ENCODE measurements around the gene OPA3. TPM values are rescaled to one million over a fixed set of nuclear protein-coding genes. Genes with fewer than 3 reads are reported as not detected.

OPA3 gene
- total RNA-seq, 1 donor from 2014 or later, result 14.4 TPM

- Mint-ChIP-seq H3K36me3 (ENCODE audit: insufficient read depth) (peaks cover 4% of the 10 kb centered on the region), H3K9me3 (ENCODE audit: low read depth) (no peaks in the 10 kb centered on the region), H3K4me1 (ENCODE audit: low read depth) (peaks cover 14% of the 10 kb centered on the region), H3K4me3 (ENCODE audit: low read depth) (peak overlapping the region; percentile 26), H3K27me3 (peaks cover 54% of the 10 kb centered on the region), H3K27ac (no peak overlapping the region)
- no peak for DNase-seq (ENCODE audit: low spot score, unreplicated experiment)
- no peak for TF ChIP-seq CTCF (IDR thresholded peaks at IDR 0.05; ENCODE audit: unreplicated experiment)
These were observed 86.8 kb downstream of the OPA3 start for GRCh38 chr19:45497791-45498190.

- Mint-ChIP-seq H3K4me3 (ENCODE audit: low read depth) (peak overlapping the region; percentile 66), H3K36me3 (ENCODE audit: insufficient read depth) (peaks cover 4% of the 10 kb centered on the region), H3K4me1 (ENCODE audit: low read depth) (peaks cover 16% of the 10 kb centered on the region), H3K27me3 (peaks cover 48% of the 10 kb centered on the region), H3K9me3 (ENCODE audit: low read depth) (no peaks in the 10 kb centered on the region), H3K27ac (no peak overlapping the region)
- no peak for TF ChIP-seq CTCF (IDR thresholded peaks at IDR 0.05; ENCODE audit: unreplicated experiment)
- peak; percentile 66 for DNase-seq (ENCODE audit: low spot score, unreplicated experiment)
These were observed 88.2 kb downstream of the OPA3 start for GRCh38 chr19:45496349-45496953.

- H3K9me3 Mint-ChIP-seq (ENCODE audit: low read depth), result no peaks in the 10 kb centered on the region
- peaks cover 36% of the 10 kb centered on the region for H3K27me3 Mint-ChIP-seq
- H3K4me3 Mint-ChIP-seq (ENCODE audit: low read depth), result peak overlapping the region; percentile 66
- no peak for DNase-seq (ENCODE audit: low spot score, unreplicated experiment)
- peaks cover 4% of the 10 kb centered on the region for H3K36me3 Mint-ChIP-seq (ENCODE audit: insufficient read depth)
- no peak overlapping the region for H3K27ac Mint-ChIP-seq
- no peak for TF ChIP-seq CTCF (IDR thresholded peaks at IDR 0.05; ENCODE audit: unreplicated experiment)
- H3K4me1 Mint-ChIP-seq (ENCODE audit: low read depth), result peaks cover 16% of the 10 kb centered on the region
These were observed 89.4 kb downstream of the OPA3 start for GRCh38 chr19:45495178-45495577.

- peaks cover 14% of the 10 kb centered on the region for H3K4me1 Mint-ChIP-seq (ENCODE audit: low read depth)
- H3K4me3 Mint-ChIP-seq (ENCODE audit: low read depth), result no peak overlapping the region
- peaks cover 2% of the 10 kb centered on the region for H3K36me3 Mint-ChIP-seq (ENCODE audit: insufficient read depth)
These were observed 90.2 kb downstream of the OPA3 start for GRCh38 chr19:45494261-45494916.

More at GRCh38 chr19:45494261-45494916, 90.2 kb downstream of the OPA3 start:
- H3K27me3 Mint-ChIP-seq, result peaks cover 30% of the 10 kb centered on the region
- no peak overlapping the region for H3K27ac Mint-ChIP-seq
- no peak for DNase-seq (ENCODE audit: low spot score, unreplicated experiment)
- no peak for TF ChIP-seq CTCF (IDR thresholded peaks at IDR 0.05; ENCODE audit: unreplicated experiment)
- H3K9me3 Mint-ChIP-seq (ENCODE audit: low read depth), result no peaks in the 10 kb centered on the region
